IMR-90 (cell line): Measurements from ENCODE around the gene FOXP4. TPM values are rescaled to one million over a fixed set of nuclear protein-coding genes. Genes with fewer than 3 reads are reported as not detected.

Experiments
- ATAC-seq: fragments of 200-7000 bp; cut with Tn5 transposase; 2 replicates; pipeline ENCODE4 v1.9.1; 2020; ENCODE audit warnings: low read depth, mild to moderate bottlenecking, moderate library complexity
- BruUV-seq: library from RNA; stranded (reverse); fragments of 400-500 nt; replicated peaks from 2 replicates; lab custom pipeline; 2021; lab: Mats Ljungman, UMichigan
- CTCF ChIA-PET: fragments of 300-600 bp; formaldehyde crosslinking; extraction: SDS; loops from one replicate; lab custom pipeline; 2021; ENCODE audit warnings: antibody characterized with exemption; lab: Yijun Ruan, JAX
- POLR2A ChIA-PET: fragments of 300-600 bp; sonication (Branson Sonifier 250); formaldehyde crosslinking; loops from one replicate; lab custom pipeline; 2022; ENCODE audit warnings: antibody characterized with exemption; ENCODE audit not compliant: unreplicated experiment; lab: Charles Lee
- DNase-seq: peaks from one replicate; pipeline ENCODE4 v3.0.0; 2013
- H2AFZ ChIP-seq: replicated peaks from 2 replicates; pipeline ENCODE3; 2013; ENCODE audit warnings: low read length, mild to moderate bottlenecking; ENCODE audit not compliant: poor library complexity
- H2AK5ac ChIP-seq: 2 replicates; pipeline ENCODE4 v1.6.1; 2013; ENCODE audit warnings: low read depth, low read length, inconsistent platforms
- H2AK9ac ChIP-seq: replicated peaks from 2 replicates; pipeline ENCODE3; 2013; ENCODE audit warnings: mild to moderate bottlenecking, low read depth, low read length, moderate library complexity; ENCODE audit not compliant: poor library complexity
- H2BK120ac ChIP-seq: 2 replicates; pipeline ENCODE4 v1.6.1; 2013; ENCODE audit warnings: low read depth, low read length, inconsistent platforms
- H2BK15ac ChIP-seq: 3 replicates; pipeline ENCODE4 v1.6.1; 2013; ENCODE audit warnings: low read depth, low read length, inconsistent platforms
- H2BK20ac ChIP-seq: 2 replicates; pipeline ENCODE4 v1.6.1; 2013; ENCODE audit warnings: low read depth, mild to moderate bottlenecking, inconsistent platforms, low read length, moderate library complexity
- H2BK5ac ChIP-seq: 2 replicates; pipeline ENCODE4 v1.6.1; 2013; ENCODE audit warnings: mild to moderate bottlenecking, low read depth, low read length, inconsistent platforms; ENCODE audit not compliant: poor library complexity, severe bottlenecking
- H3K14ac ChIP-seq: replicated peaks from 2 replicates; pipeline ENCODE4 v1.6.1; 2013; ENCODE audit warnings: low read depth, low read length, inconsistent platforms
- H3K18ac ChIP-seq: 2 replicates; pipeline ENCODE4 v1.6.1; 2013; ENCODE audit warnings: low read depth, low read length, control low read depth
- H3K23ac ChIP-seq: 2 replicates; pipeline ENCODE4 v1.6.1; 2013; ENCODE audit warnings: low read depth, low read length, inconsistent platforms
- H3K27ac ChIP-seq: 2 replicates; pipeline ENCODE4 v1.5.1; 2013; ENCODE audit warnings: mild to moderate bottlenecking, control low read depth, low read length; ENCODE audit not compliant: insufficient read depth
- H3K27me3 ChIP-seq: 2 replicates; pipeline ENCODE4 v1.6.1; 2013; ENCODE audit warnings: low read length; ENCODE audit not compliant: control insufficient read depth, insufficient read depth
- H3K36me3 ChIP-seq: 2 replicates; pipeline ENCODE4 v1.6.1; 2013; ENCODE audit warnings: low read length, mixed read lengths; ENCODE audit not compliant: control insufficient read depth, insufficient read depth
- H3K4ac ChIP-seq: 2 replicates; pipeline ENCODE4 v1.6.1; 2013; ENCODE audit warnings: low read depth, low read length, inconsistent platforms
- H3K4me1 ChIP-seq: 2 replicates; pipeline ENCODE4 v1.6.1; 2013; ENCODE audit warnings: low read length, mixed read lengths; ENCODE audit not compliant: control insufficient read depth, insufficient read depth
- H3K4me2 ChIP-seq: 2 replicates; pipeline ENCODE4 v1.6.1; 2013; ENCODE audit warnings: low read depth, mild to moderate bottlenecking, control low read depth, low read length, moderate library complexity
- H3K4me3 ChIP-seq: 2 replicates; pipeline ENCODE4 v1.5.1; 2013; ENCODE audit warnings: low read depth, mild to moderate bottlenecking, control low read depth, low read length, moderate library complexity; ENCODE audit not compliant: insufficient read depth
- H3K56ac ChIP-seq: 2 replicates; pipeline ENCODE4 v1.6.1; 2013; ENCODE audit warnings: low read length, inconsistent platforms; ENCODE audit not compliant: insufficient read depth; ENCODE audit errors: extremely low read depth
- H3K79me1 ChIP-seq, 2 experiments: 2 replicates each; pipeline ENCODE4 v1.6.1; 2013; ENCODE audit warnings: low read length in 2 of 2, inconsistent platforms in 1 of 2, low read depth in 1 of 2
- H3K9ac ChIP-seq: 2 replicates; pipeline ENCODE4 v1.6.1; 2013; ENCODE audit warnings: low read depth, low read length, control low read depth
- H3K9me1 ChIP-seq: 2 replicates; pipeline ENCODE4 v1.6.1; 2013; ENCODE audit warnings: low read length, inconsistent platforms; ENCODE audit not compliant: insufficient read depth
- H3K9me3 ChIP-seq: 2 replicates; pipeline ENCODE4 v1.6.1; 2013; ENCODE audit warnings: low read length; ENCODE audit not compliant: control insufficient read depth, insufficient read depth
- H4K20me1 ChIP-seq: 2 replicates; pipeline ENCODE4 v1.6.1; 2013; ENCODE audit warnings: low read length, inconsistent platforms; ENCODE audit not compliant: insufficient read depth
- H4K5ac ChIP-seq: 2 replicates; pipeline ENCODE4 v1.6.1; 2013; ENCODE audit warnings: mild to moderate bottlenecking, low read depth, low read length, control low read depth
- H4K8ac ChIP-seq, 2 experiments: 2 replicates each; pipeline ENCODE4 v1.6.1; 2013; ENCODE audit warnings: low read depth in 2 of 2, low read length in 2 of 2, control low read depth in 1 of 2, inconsistent platforms in 1 of 2
- H4K91ac ChIP-seq: 2 replicates; pipeline ENCODE4 v1.6.1; 2013; ENCODE audit warnings: low read depth, low read length, inconsistent platforms; ENCODE audit not compliant: insufficient read depth
- CEBPB ChIP-seq: IDR thresholded peaks from 2 replicates; pipeline ENCODE4 v1.6.1; 2012; ENCODE audit warnings: low read depth, low read length, improper control_type of control experiment
- MAZ ChIP-seq: IDR thresholded peaks from 2 replicates; pipeline ENCODE4 v1.6.1; 2012; ENCODE audit warnings: low read depth, mild to moderate bottlenecking, low read length, improper control_type of control experiment, moderate library complexity, borderline replicate concordance
- MXI1 ChIP-seq: IDR thresholded peaks from 2 replicates; pipeline ENCODE4 v1.6.1; 2012; ENCODE audit warnings: low read depth, mild to moderate bottlenecking, low read length, moderate library complexity, borderline replicate concordance
- RCOR1 ChIP-seq: IDR thresholded peaks from 2 replicates; pipeline ENCODE4 v1.6.1; 2012; ENCODE audit warnings: mild to moderate bottlenecking, low read length, improper control_type of control experiment; ENCODE audit not compliant: insufficient replicate concordance
- RFX5 ChIP-seq: IDR thresholded peaks from 2 replicates; pipeline ENCODE4 v1.8.0; 2012; ENCODE audit warnings: low read depth, mild to moderate bottlenecking, low read length, moderate library complexity
- SMC3 ChIP-seq: fragments of 150-350 bp; IDR thresholded peaks from 2 replicates; pipeline ENCODE4 v1.6.1; 2016; ENCODE audit warnings: low read depth, mild to moderate bottlenecking, antibody characterized with exemption, low read length, moderate library complexity
- USF2 ChIP-seq: fragments of 150-350 bp; IDR thresholded peaks from 2 replicates; pipeline ENCODE4 v1.6.1; 2017; ENCODE audit warnings: mild to moderate bottlenecking, antibody characterized with exemption, low read length, low read depth
- WGBS, 2 experiments: methylation state at CpG; one replicate each; pipeline versions ENCODE4 v1.1.5 to v1.1.7; 2013; ENCODE audit warnings: missing lambda C conversion rate in 2 of 2; ENCODE audit not compliant: insufficient read length in 1 of 2; ENCODE audit errors: extremely low coverage in 2 of 2; 5-methylcytosine and 5-hydroxymethylcytosine counted together
- dilution Hi-C: fragments of 300-500 bp; cut with HindIII; formaldehyde crosslinking; loops from one replicate; pipeline ENCODE4 v1.14.3; 2018; ENCODE audit warnings: low sequenced_read_pairs; ENCODE audit not compliant: unreplicated experiment
- in situ Hi-C: fragments of 300-500 bp; cut with MboI; formaldehyde crosslinking; loops from 3 replicates; pipeline ENCODE4 v1.14.3; 2019; ENCODE audit warnings: low sequenced_read_pairs, inconsistent platforms, mixed read lengths
- intact Hi-C: fragments of 100-400 bp; cut with micrococcal nuclease; formaldehyde crosslinking; loops from 2 replicates; pipeline ENCODE4 v1.10.0; 2022
- polyA plus RNA-seq, 3 experiments: library from polyadenylated mRNA; depleted of rRNA; stranded (reverse); fragments of >200 nt; gene quantifications; 2 replicates each; pipeline ENCODE4 v1.2.3, GENCODE V29; 2012; ENCODE audit warnings: low replicate concordance in 1 of 3
- total RNA-seq: library from RNA; depleted of rRNA; stranded (reverse); fragments of >200 nt; gene quantifications from 2 replicates; pipeline ENCODE4 v1.2.3, GENCODE V29; 2012

The FOXP4 gene
- total and polyA plus RNA-seq, 2 of the 4 experiments (the other 2 are of a cell fraction) = 0.72 to 9.5 TPM

- TF ChIP-seq RFX5 = no peak
Observed at GRCh38 chr6:41571021-41571780, 25.0 kb downstream of the FOXP4 start (continued).

- in situ Hi-C loops (no loop called here), intact Hi-C loops (no loop called here), dilution Hi-C loops (no loop called here)
- H3K4me3 ChIP-seq = no peak overlapping the region
- H3K14ac ChIP-seq = no peak overlapping the region
- no peak overlapping the region for H4K5ac ChIP-seq
- no peak overlapping the region for H3K4me2 ChIP-seq
- no peak overlapping the region for H2AFZ ChIP-seq
- H2AK9ac ChIP-seq = no peak overlapping the region
- H2BK5ac ChIP-seq = no peak overlapping the region
- no peaks in the 10 kb centered on the region for H3K27me3 ChIP-seq
- H4K91ac ChIP-seq = no peak overlapping the region
- DNase-seq (no peak), ATAC-seq (no peak)
- no peak overlapping the region for H3K56ac ChIP-seq
- H3K27ac ChIP-seq = no peak overlapping the region
- no peak overlapping the region for H2BK120ac ChIP-seq
- no peak for TF ChIP-seq SMC3
- no peak for TF ChIP-seq RFX5
- TF ChIP-seq MXI1 = no peak
- TF ChIP-seq RCOR1 = no peak
- no peak for TF ChIP-seq CEBPB
- TF ChIP-seq USF2 = no peak
- TF ChIP-seq MAZ = no peak
- no TSS peak for BruUV-seq
- no peak overlapping the region for H2BK20ac ChIP-seq
- H3K4me1 ChIP-seq = peaks cover 11% of the 10 kb centered on the region
- H2BK15ac ChIP-seq = no peak overlapping the region
- no peak overlapping the region for H3K23ac ChIP-seq
- ChIA-PET POLR2A (no interaction called here), CTCF (no interaction called here)
- H4K8ac ChIP-seq = no peak overlapping the region
- H3K18ac ChIP-seq = no peak overlapping the region
- no peak overlapping the region for H3K9ac ChIP-seq
- H3K79me1 ChIP-seq = peaks cover 8 to 32% of the 10 kb centered on the region in 2 experiments
- WGBS, 2 experiments = 100% methylated on average over 1 of the region's 2 CpGs; no CpG with 5 or more reads in 1 of the 2 experiments
- no peaks in the 10 kb centered on the region for H4K20me1 ChIP-seq
- H3K36me3 ChIP-seq = peaks cover 6% of the 10 kb centered on the region
- H3K9me3 ChIP-seq = no peaks in the 10 kb centered on the region
- H3K4ac ChIP-seq = no peak overlapping the region
- no peak overlapping the region for H2AK5ac ChIP-seq
- peaks cover 20% of the 10 kb centered on the region for H3K9me1 ChIP-seq
Observed at GRCh38 chr6:41572613-41573012, 26.4 kb downstream of the FOXP4 start.
